ENCODE results near the gene RGS14. TPM values are rescaled to one million over a fixed set of nuclear protein-coding genes. Genes with fewer than 3 reads are reported as not detected.

RGS14 gene
- total RNA-seq, 1 donor from 2014 or later: 6.2 TPM

GRCh38 chr5:177405312-177405711 lies 47.6 kb downstream of the RGS14 start:
- DNase-seq (ENCODE audit: extremely low spot score, unreplicated experiment): no peak
- Mint-ChIP-seq H3K4me3 (ENCODE audit: unreplicated experiment) (no peak overlapping the region), H3K27ac (ENCODE audit: unreplicated experiment) (no peak overlapping the region), H3K4me1 (ENCODE audit: unreplicated experiment) (peaks cover 16% of the 10 kb centered on the region), H3K36me3 (ENCODE audit: unreplicated experiment) (no peaks in the 10 kb centered on the region), H3K9me3 (ENCODE audit: unreplicated experiment) (no peaks in the 10 kb centered on the region), H3K27me3 (ENCODE audit: unreplicated experiment) (peaks cover 19% of the 10 kb centered on the region)
- no peak for TF ChIP-seq CTCF (IDR thresholded peaks at IDR 0.05)

- no peak for DNase-seq (ENCODE audit: extremely low spot score, unreplicated experiment)
- H3K27me3 Mint-ChIP-seq (ENCODE audit: unreplicated experiment): peaks cover 19% of the 10 kb centered on the region
- no peak for TF ChIP-seq CTCF (IDR thresholded peaks at IDR 0.05)
These were observed 48.1 kb downstream of the RGS14 start for GRCh38 chr5:177405805-177406204.

GRCh38 chr5:177409043-177409801 lies 51.5 kb downstream of the RGS14 start, which contains the start of gene F12:
TSS of gene F12 (minus strand) at chr5:177409564. CDS start at chr5:177409527, 37 bp downstream.
- no peak for TF ChIP-seq CTCF (IDR thresholded peaks at IDR 0.05)
- Mint-ChIP-seq H3K4me3 (ENCODE audit: unreplicated experiment) (no peak within 1 kb of the TSS), H3K27ac (ENCODE audit: unreplicated experiment) (no peak within 1 kb of the TSS), H3K9me3 (ENCODE audit: unreplicated experiment) (no peaks in the 10 kb centered on the region), H3K4me1 (ENCODE audit: unreplicated experiment) (peaks cover 3% of the 10 kb centered on the region), H3K27me3 (ENCODE audit: unreplicated experiment) (peaks cover 2% of the 10 kb centered on the region), H3K36me3 (ENCODE audit: unreplicated experiment) (no peaks in the 10 kb centered on the region)
- DNase-seq (ENCODE audit: extremely low spot score, unreplicated experiment): no peak

More at GRCh38 chr5:177405805-177406204, 48.1 kb downstream of the RGS14 start:
- Mint-ChIP-seq H3K4me3 (ENCODE audit: unreplicated experiment) (no peak overlapping the region), H3K4me1 (ENCODE audit: unreplicated experiment) (peaks cover 16% of the 10 kb centered on the region), H3K36me3 (ENCODE audit: unreplicated experiment) (no peaks in the 10 kb centered on the region), H3K27ac (ENCODE audit: unreplicated experiment) (no peak overlapping the region), H3K9me3 (ENCODE audit: unreplicated experiment) (no peaks in the 10 kb centered on the region)

GRCh38 chr5:177410575-177410974 lies 52.9 kb downstream of the RGS14 start:
- H3K9me3 Mint-ChIP-seq (ENCODE audit: unreplicated experiment): no peaks in the 10 kb centered on the region
- H3K27ac Mint-ChIP-seq (ENCODE audit: unreplicated experiment): no peak overlapping the region
- no peak for DNase-seq (ENCODE audit: extremely low spot score, unreplicated experiment)
- H3K36me3 Mint-ChIP-seq (ENCODE audit: unreplicated experiment): no peaks in the 10 kb centered on the region
- H3K4me3 Mint-ChIP-seq (ENCODE audit: unreplicated experiment): no peak overlapping the region
- H3K27me3 Mint-ChIP-seq (ENCODE audit: unreplicated experiment): peaks cover 2% of the 10 kb centered on the region
- H3K4me1 Mint-ChIP-seq (ENCODE audit: unreplicated experiment): no peaks in the 10 kb centered on the region
- no peak for TF ChIP-seq CTCF (IDR thresholded peaks at IDR 0.05)

- DNase-seq (ENCODE audit: extremely low spot score, unreplicated experiment): no peak
- Mint-ChIP-seq H3K36me3 (ENCODE audit: unreplicated experiment) (no peaks in the 10 kb centered on the region), H3K4me3 (ENCODE audit: unreplicated experiment) (no peak overlapping the region), H3K27me3 (ENCODE audit: unreplicated experiment) (peaks cover 2% of the 10 kb centered on the region), H3K9me3 (ENCODE audit: unreplicated experiment) (no peaks in the 10 kb centered on the region), H3K4me1 (ENCODE audit: unreplicated experiment) (no peaks in the 10 kb centered on the region), H3K27ac (ENCODE audit: unreplicated experiment) (no peak overlapping the region)
- TF ChIP-seq CTCF (IDR thresholded peaks at IDR 0.05): no peak
These were observed 55.0 kb downstream of the RGS14 start for GRCh38 chr5:177412603-177413233.
